GM23338 (cell line): Measurements from ENCODE around the gene SLC9A3. TPM values are rescaled to one million over a fixed set of nuclear protein-coding genes. Genes with fewer than 3 reads are reported as not detected.

Experiments used
- ATAC-seq: fragments of 200-7000 bp; cut with Tn5 transposase; 3 replicates; pipeline ENCODE4 v1.9.1; 2020
- DNase-seq: peaks from one replicate; pipeline ENCODE4 v3.0.0-alpha.2; 2015; ENCODE audit warnings: low spot score
- H2AFZ ChIP-seq: fragments of 200-600 bp; sonication (generic); 2 replicates; pipeline ENCODE4 v1.8.0; 2016; ENCODE audit warnings: antibody characterized with exemption, mild to moderate bottlenecking, moderate library complexity
- H3F3A ChIP-seq: fragments of 200-600 bp; sonication (generic); replicated peaks from 2 replicates; pipeline ENCODE4 v1.8.0; 2017; ENCODE audit warnings: antibody characterized with exemption, mixed run types, low read depth
- H3K27ac ChIP-seq: fragments of 200-600 bp; sonication (generic); 2 replicates; pipeline ENCODE4 v1.6.1; 2016; ENCODE audit warnings: low read depth
- H3K27me3 ChIP-seq: fragments of 200-600 bp; sonication (generic); 2 replicates; pipeline ENCODE4 v1.8.0; 2016; ENCODE audit warnings: mild to moderate bottlenecking, mixed run types, moderate library complexity; ENCODE audit not compliant: insufficient read depth
- H3K36me3 ChIP-seq: fragments of 200-600 bp; sonication (generic); 2 replicates; pipeline ENCODE4 v1.8.0; 2016; ENCODE audit warnings: mild to moderate bottlenecking; ENCODE audit not compliant: insufficient read depth
- H3K4me1 ChIP-seq: fragments of 200-600 bp; sonication (generic); 2 replicates; pipeline ENCODE4 v1.8.0; 2016; ENCODE audit warnings: mild to moderate bottlenecking, moderate library complexity; ENCODE audit not compliant: insufficient read depth
- H3K4me2 ChIP-seq: fragments of 200-600 bp; sonication (generic); 2 replicates; pipeline ENCODE4 v1.7.1; 2017; ENCODE audit warnings: mixed run types
- H3K4me3 ChIP-seq: fragments of 200-600 bp; sonication (generic); 2 replicates; pipeline ENCODE4 v1.6.1; 2016; ENCODE audit warnings: mixed run types
- H3K79me2 ChIP-seq: fragments of 200-600 bp; sonication (generic); replicated peaks from 2 replicates; pipeline ENCODE4 v1.8.0; 2017; ENCODE audit warnings: mild to moderate bottlenecking; ENCODE audit not compliant: insufficient read depth
- H3K9me2 ChIP-seq: fragments of 200-600 bp; sonication (generic); 2 replicates; pipeline ENCODE4 v1.8.0; 2017; ENCODE audit not compliant: insufficient read depth
- H4K20me1 ChIP-seq: fragments of 200-600 bp; sonication (generic); replicated peaks from 2 replicates; pipeline ENCODE4 v1.8.0; 2017; ENCODE audit warnings: mild to moderate bottlenecking; ENCODE audit not compliant: insufficient read depth
- H3K27ac Mint-ChIP-seq: 2 replicates; pipeline ENCODE4 v1.8.0; 2020; ENCODE audit warnings: inconsistent platforms, mild to moderate bottlenecking, moderate library complexity, mixed read lengths
- H3K27me3 Mint-ChIP-seq: 3 replicates; pipeline ENCODE4 v1.8.0; 2022; ENCODE audit warnings: low read depth, mild to moderate bottlenecking, moderate library complexity, mixed read lengths, inconsistent platforms; ENCODE audit not compliant: insufficient read depth, poor library complexity
- H3K36me3 Mint-ChIP-seq: 3 replicates; pipeline ENCODE4 v1.8.0; 2021; ENCODE audit warnings: low read depth, mild to moderate bottlenecking, inconsistent platforms, moderate library complexity, mixed read lengths
- H3K4me1 Mint-ChIP-seq: 3 replicates; pipeline ENCODE4 v1.8.0; 2020; ENCODE audit warnings: mild to moderate bottlenecking, inconsistent platforms, mixed read lengths
- H3K4me3 Mint-ChIP-seq: 3 replicates; pipeline ENCODE4 v1.8.0; 2021; ENCODE audit warnings: moderate library complexity, mild to moderate bottlenecking, inconsistent platforms, mixed read lengths
- H3K9me3 Mint-ChIP-seq: 3 replicates; pipeline ENCODE4 v1.8.0; 2020; ENCODE audit warnings: moderate library complexity, mild to moderate bottlenecking, inconsistent platforms, mixed read lengths
- CREB1 ChIP-seq: fragments of 250-450 bp; sonication (Bioruptor Pico); IDR thresholded peaks from 2 replicates; pipeline ENCODE4 v1.5.0; 2020; ENCODE audit warnings: low read depth, mild to moderate bottlenecking, moderate library complexity
- CTCF ChIP-seq, 2 experiments: fragments of 200-600 bp in 1 of 2; sonication (generic) in 1 of 2; conservative IDR thresholded peaks; 2 replicates each; pipeline versions ENCODE4 v1.5.1 to v1.6.1; 2016 to 2017; ENCODE audit warnings: antibody characterized with exemption in 2 of 2, low read depth in 2 of 2, mild to moderate bottlenecking in 2 of 2, moderate library complexity in 1 of 2
- EZH2 ChIP-seq: fragments of 200-600 bp; sonication (generic); IDR thresholded peaks from one replicate; pipeline ENCODE4 v1.8.0; 2017; ENCODE audit warnings: antibody characterized with exemption, mild to moderate bottlenecking, low read depth; ENCODE audit not compliant: unreplicated experiment
- EZH2phosphoT487 ChIP-seq: fragments of 200-600 bp; sonication (generic); IDR thresholded peaks from one replicate; pipeline ENCODE4 v1.8.1; 2018; ENCODE audit warnings: antibody characterized with exemption; ENCODE audit not compliant: unreplicated experiment
- JUNB ChIP-seq: IDR thresholded peaks from one replicate; pipeline ENCODE4 v1.6.1; 2016; ENCODE audit warnings: antibody characterized with exemption; ENCODE audit not compliant: unreplicated experiment
- NANOG ChIP-seq: IDR thresholded peaks from 2 replicates; pipeline ENCODE4 v1.6.1; 2016; ENCODE audit warnings: antibody characterized with exemption, borderline replicate concordance
- POLR2AphosphoS5 ChIP-seq: IDR thresholded peaks from 2 replicates; pipeline ENCODE4 v1.6.1; 2016; ENCODE audit warnings: antibody characterized with exemption, low read depth
- REST ChIP-seq: IDR thresholded peaks from one replicate; pipeline ENCODE4 v1.6.1; 2018; ENCODE audit warnings: antibody characterized with exemption; ENCODE audit not compliant: unreplicated experiment
- STAT1 ChIP-seq: IDR thresholded peaks from one replicate; pipeline ENCODE4 v1.6.1; 2016; ENCODE audit warnings: antibody characterized with exemption; ENCODE audit not compliant: unreplicated experiment
- ZNF114 ChIP-seq: fragments of 250-450 bp; sonication (Bioruptor Pico); IDR thresholded peaks from 2 replicates; pipeline ENCODE4 v1.5.0; 2020; ENCODE audit warnings: mild to moderate bottlenecking, moderate library complexity
- ZNF331 ChIP-seq: fragments of 250-450 bp; sonication (Bioruptor Pico); IDR thresholded peaks from 2 replicates; pipeline ENCODE4 v1.5.0; 2020; ENCODE audit warnings: low read depth, mild to moderate bottlenecking, moderate library complexity
- ZNF462 ChIP-seq: fragments of 250-450 bp; sonication (Bioruptor Pico); IDR thresholded peaks from 2 replicates; pipeline ENCODE4 v1.5.0; 2020; ENCODE audit warnings: mild to moderate bottlenecking, moderate library complexity
- polyA plus RNA-seq: library from polyadenylated mRNA; unstranded; fragments of >200 nt; fragmentation: Nextera tagmentation; extraction: Ambion mirVana; gene quantifications from 2 replicates; pipeline ENCODE4 v1.2.1, GENCODE V29; 2016
- total RNA-seq: library from RNA; depleted of rRNA; stranded (reverse); fragments of >200 nt; shearing (Covaris generic); gene quantifications from 2 replicates; pipeline ENCODE4 v1.2.3, GENCODE V29; 2014

Gene SLC9A3
- total and polyA plus RNA-seq, 2 experiments from 2014 or later = 0.39 to 3.1 TPM

GRCh38 chr5:457195-457961 lies 66.9 kb downstream of the SLC9A3 start:
- ATAC-seq = no peak
- Histone ChIP-seq H3F3A (no peaks in the 10 kb centered on the region), H3K9me2 (no peaks in the 10 kb centered on the region), H3K4me2 (no peak overlapping the region), H3K4me1 (peaks cover 4% of the 10 kb centered on the region), H3K79me2 (peaks cover 17% of the 10 kb centered on the region), H2AFZ (no peak overlapping the region), H3K36me3 (peaks cover 11% of the 10 kb centered on the region; the same call in 1 of the 2 replicates), H4K20me1 (no peaks in the 10 kb centered on the region), H3K4me3 (no peak overlapping the region), H3K27ac (no peak overlapping the region), H3K27me3 (no peaks in the 10 kb centered on the region)
- Mint-ChIP-seq H3K9me3 (no peaks in the 10 kb centered on the region), H3K27me3 (no peaks in the 10 kb centered on the region), H3K4me1 (peaks cover 14% of the 10 kb centered on the region), H3K4me3 (no peak overlapping the region), H3K36me3 (peaks cover 58% of the 10 kb centered on the region), H3K27ac (no peak overlapping the region)
- no peak for DNase-seq
- no peak for TF ChIP-seq ZNF462
- TF ChIP-seq CREB1 (CRISPR knock-in tag) = no peak
- TF ChIP-seq REST = no peak
- no peak for TF ChIP-seq CTCF (conservative IDR thresholded peaks at IDR 0.05; ENCODE audit: low read depth in 2 of 2)
- no peak for TF ChIP-seq EZH2
- no peak for TF ChIP-seq POLR2AphosphoS5
- TF ChIP-seq ZNF331 (CRISPR knock-in tag) = no peak
- TF ChIP-seq ZNF114 (CRISPR knock-in tag) = no peak
- no peak for TF ChIP-seq STAT1
- TF ChIP-seq JUNB = no peak
- no peak for TF ChIP-seq EZH2phosphoT487
- TF ChIP-seq NANOG = no peak
